Measurements from ENCODE around the gene TNIK.

DNA sequence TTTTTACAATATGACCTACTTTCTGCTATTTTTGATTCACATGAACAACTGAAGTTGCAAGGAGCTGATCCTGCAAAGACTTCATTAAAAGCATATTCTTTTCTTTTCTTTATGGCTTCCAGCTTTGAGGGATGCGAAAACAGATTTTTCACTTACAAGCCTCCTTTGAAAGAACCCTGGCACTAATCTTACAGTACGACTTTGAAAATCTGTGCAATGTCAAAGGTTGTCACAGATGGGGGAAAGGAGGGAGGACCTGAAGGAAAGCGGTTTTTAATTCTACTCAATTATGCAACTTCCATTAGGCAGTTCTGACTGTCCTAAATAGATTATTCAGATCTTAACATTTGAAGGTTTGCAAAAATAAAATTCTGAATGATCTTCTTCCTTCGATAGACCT is 130.5 kb downstream of the TNIK start:
- TF ChIP-seq, protein P1, sequence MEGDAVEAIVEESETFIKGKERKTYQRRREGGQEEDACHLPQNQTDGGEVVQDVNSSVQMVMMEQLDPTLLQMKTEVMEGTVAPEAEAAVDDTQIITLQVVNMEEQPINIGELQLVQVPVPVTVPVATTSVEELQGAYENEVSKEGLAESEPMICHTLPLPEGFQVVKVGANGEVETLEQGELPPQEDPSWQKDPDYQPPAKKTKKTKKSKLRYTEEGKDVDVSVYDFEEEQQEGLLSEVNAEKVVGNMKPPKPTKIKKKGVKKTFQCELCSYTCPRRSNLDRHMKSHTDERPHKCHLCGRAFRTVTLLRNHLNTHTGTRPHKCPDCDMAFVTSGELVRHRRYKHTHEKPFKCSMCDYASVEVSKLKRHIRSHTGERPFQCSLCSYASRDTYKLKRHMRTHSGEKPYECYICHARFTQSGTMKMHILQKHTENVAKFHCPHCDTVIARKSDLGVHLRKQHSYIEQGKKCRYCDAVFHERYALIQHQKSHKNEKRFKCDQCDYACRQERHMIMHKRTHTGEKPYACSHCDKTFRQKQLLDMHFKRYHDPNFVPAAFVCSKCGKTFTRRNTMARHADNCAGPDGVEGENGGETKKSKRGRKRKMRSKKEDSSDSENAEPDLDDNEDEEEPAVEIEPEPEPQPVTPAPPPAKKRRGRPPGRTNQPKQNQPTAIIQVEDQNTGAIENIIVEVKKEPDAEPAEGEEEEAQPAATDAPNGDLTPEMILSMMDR (conservative IDR thresholded peaks at IDR 0.05; ENCODE audit: low read depth, low read length) = no peak
- no peak for TF ChIP-seq EZH2phosphoT487 (IDR thresholded peaks at IDR 0.05; ENCODE audit: borderline replicate concordance, low read length)
- TF ChIP-seq EZH2 (IDR thresholded peaks at IDR 0.05; ENCODE audit: low read length, unreplicated experiment) = no peak
